Esophagus squamous epithelium (tissue), 4 donors: ENCODE measurements around the gene XRN1.

Source experiments
- CTCF ChIP-seq, 6 experiments: fragments of 450-650 bp in 4 of 6; fragments of 200-600 bp in 2 of 6; sonication (generic) in 2 of 6; IDR thresholded peaks; one replicate each; pipeline ENCODE4 v1.5.1; 2016 to 2019; ENCODE audit warnings: antibody characterized with exemption in 6 of 6, mild to moderate bottlenecking in 4 of 6, moderate library complexity in 4 of 6
- POLR2A ChIP-seq, 4 donors: fragments of 450-650 bp; IDR thresholded peaks; one replicate each; pipeline ENCODE4 v1.6.1; 2017; ENCODE audit warnings: antibody characterized with exemption in 4 of 4, mild to moderate bottlenecking in 4 of 4, moderate library complexity in 3 of 4

GRCh38 chr3:142259359-142259758, 188.5 kb downstream of the XRN1 start:
- TF ChIP-seq CTCF (IDR thresholded peaks at IDR 0.05) (no peak), POLR2A (IDR thresholded peaks at IDR 0.05) (no peak)
